K562 (cell line): ENCODE measurements around the gene NRSN2. TPM values are rescaled to one million over a fixed set of nuclear protein-coding genes. Genes with fewer than 3 reads are reported as not detected.
A peak's percentile ranks its signal among the peaks of the same experiment; 100 is the strongest.

Experiments used
- CCAR2 ChIP-seq: fragments of 200-400 bp; formaldehyde crosslinking; IDR thresholded peaks from 2 replicates; pipeline ENCODE4 v1.6.1; 2017; ENCODE audit warnings: mild to moderate bottlenecking, low read depth, low read length
- CHD4 ChIP-seq: fragments of 200-600 bp; sonication (generic); IDR thresholded peaks from 3 replicates; pipeline ENCODE4 v1.6.1; 2012; ENCODE audit warnings: low read depth, mild to moderate bottlenecking, mixed read lengths, low read length, inconsistent platforms; ENCODE audit not compliant: insufficient read depth, insufficient replicate concordance, poor library complexity, severe bottlenecking
- DMBX1 ChIP-seq: fragments of 250-450 bp; sonication (Bioruptor Pico); IDR thresholded peaks from 2 replicates; pipeline ENCODE4 v1.8.0; 2022; ENCODE audit warnings: inconsistent platforms, mild to moderate bottlenecking, moderate library complexity, borderline replicate concordance
- ERF ChIP-seq: fragments of 450-650 bp; formaldehyde crosslinking; IDR thresholded peaks from 2 replicates; pipeline ENCODE4 v1.4.0; 2020; ENCODE audit warnings: mild to moderate bottlenecking, mixed read lengths
- EZH2 ChIP-seq: IDR thresholded peaks from 2 replicates; pipeline ENCODE4 v1.6.1; 2012; ENCODE audit warnings: low read depth, mild to moderate bottlenecking, inconsistent platforms, low read length, borderline replicate concordance
- JUND ChIP-seq, 2 experiments: IDR thresholded peaks; 2 replicates in 1 of 2; 3 replicates in 1 of 2; pipeline ENCODE4 v1.6.1; 2011; ENCODE audit warnings: borderline replicate concordance in 2 of 2, low read depth in 2 of 2, low read length in 2 of 2, improper control_type of control experiment in 1 of 2, missing biosample characterization in 1 of 2, missing genetic modification characterization in 1 of 2, missing genetic modification reagents in 1 of 2
- MCM7 ChIP-seq, 2 experiments: fragments of 450-650 bp; IDR thresholded peaks; 2 replicates each; pipeline ENCODE4 v1.6.1; 2016 to 2018
- MECOM ChIP-seq: fragments of 250-450 bp; sonication (Bioruptor Pico); IDR thresholded peaks from 2 replicates; pipeline ENCODE4 v1.8.0; 2022; ENCODE audit warnings: inconsistent platforms
- NCOA6 ChIP-seq: fragments of 450-650 bp; IDR thresholded peaks from 2 replicates; pipeline ENCODE4 v1.6.1; 2017; ENCODE audit warnings: mild to moderate bottlenecking
- NUFIP1 ChIP-seq: fragments of 450-650 bp; IDR thresholded peaks from 2 replicates; pipeline ENCODE4 v1.6.1; 2018; ENCODE audit not compliant: partially characterized antibody
- SLC30A9 ChIP-seq: fragments of 250-450 bp; sonication (Bioruptor Pico); IDR thresholded peaks from 2 replicates; pipeline ENCODE4 v1.8.0; 2022; ENCODE audit warnings: mild to moderate bottlenecking, moderate library complexity
- SMC3 ChIP-seq: conservative IDR thresholded peaks from 2 replicates; pipeline ENCODE4 v1.6.1; 2011; ENCODE audit warnings: low read depth, low read length, improper control_type of control experiment; ENCODE audit not compliant: insufficient read depth
- SOX6 ChIP-seq: fragments of 450-650 bp; IDR thresholded peaks from 2 replicates; pipeline ENCODE4 v1.6.1; 2014; ENCODE audit warnings: mild to moderate bottlenecking
- SREBF2 ChIP-seq: sonication (generic); formaldehyde crosslinking; IDR thresholded peaks from 2 replicates; pipeline ENCODE4 v1.4.0; 2020; ENCODE audit warnings: mild to moderate bottlenecking, missing genetic modification reagents
- XRCC5 ChIP-seq: fragments of 200-400 bp; formaldehyde crosslinking; IDR thresholded peaks from 2 replicates; pipeline ENCODE4 v1.6.1; 2017; ENCODE audit warnings: low read depth, mild to moderate bottlenecking, low read length
- YBX1 ChIP-seq: fragments of 450-650 bp; IDR thresholded peaks from 2 replicates; pipeline ENCODE4 v1.7.1; 2016; ENCODE audit warnings: mild to moderate bottlenecking
- ZBTB1 ChIP-seq: sonication (generic); formaldehyde crosslinking; IDR thresholded peaks from 2 replicates; pipeline ENCODE4 v1.8.1; 2023; ENCODE audit warnings: missing genetic modification reagents, low read depth, mild to moderate bottlenecking, borderline replicate concordance
- ZFP91 ChIP-seq: sonication (generic); formaldehyde crosslinking; IDR thresholded peaks from 2 replicates; pipeline ENCODE4 v1.8.0; 2022; ENCODE audit warnings: mild to moderate bottlenecking, missing genetic modification reagents
- ZNF146 ChIP-seq: IDR thresholded peaks from one replicate; pipeline ENCODE4 v1.6.1; 2018; ENCODE audit warnings: missing compliant biosample characterization; ENCODE audit not compliant: unreplicated experiment
- ZNF830 ChIP-seq: fragments of 250-450 bp; sonication (Bioruptor Pico); IDR thresholded peaks from 2 replicates; pipeline ENCODE4 v1.5.0; 2021; ENCODE audit warnings: mild to moderate bottlenecking
- polyA plus RNA-seq, 8 experiments: library from polyadenylated mRNA; depleted of rRNA in 4 of 8; stranded (reverse) in 5 of 8; unstranded in 3 of 8; fragments of >200 nt; fragmentation: Nextera tagmentation in 2 of 8; fragmentation: Illumina TruSeq in 1 of 8; extraction: Ambion mirVana in 2 of 8; extraction: Trizol in 1 of 8; gene quantifications; 2 replicates each; pipeline versions ENCODE4 v1.2.1 to v1.2.3, GENCODE V29; 2011 to 2014; ENCODE audit warnings: inconsistent platforms in 1 of 8, missing spikeins in 1 of 8
- total RNA-seq, 7 experiments: library from RNA; depleted of rRNA in 6 of 7; stranded (reverse); fragments of >200 nt in 6 of 7; fragmentation: Illumina TruSeq in 2 of 7; extraction: Trizol in 2 of 7; gene quantifications; 2 replicates each; pipeline versions ENCODE4 v1.2.1 to v1.2.3, GENCODE V29; 2011 to 2021; ENCODE audit warnings: low replicate concordance in 1 of 7
- TF ChIP-seq, protein P1 (sequence below): fragments of 450-650 bp; IDR thresholded peaks from 2 replicates; pipeline ENCODE4 v1.7.1; 2018; ENCODE audit warnings: mild to moderate bottlenecking, low read depth; ENCODE audit not compliant: partially characterized antibody
- TF ChIP-seq, protein P2 (sequence below), 2 experiments: fragments of 450-650 bp in 1 of 2; sonication (generic) in 1 of 2; formaldehyde crosslinking in 1 of 2; IDR thresholded peaks in 1 of 2; conservative IDR thresholded peaks in 1 of 2; 2 replicates each; pipeline versions ENCODE4 v1.6.1 to v1.8.1; 2016 to 2023; ENCODE audit warnings: mild to moderate bottlenecking in 2 of 2, moderate library complexity in 2 of 2, inconsistent platforms in 1 of 2, missing genetic modification reagents in 1 of 2

The NRSN2 gene
- total and polyA plus RNA-seq, 9 of the 15 experiments (the other 6 are each of a cell fraction or from before 2014, with no cell fraction given) = 7.5 to 29.7 (median 11.1) TPM

DNA sequence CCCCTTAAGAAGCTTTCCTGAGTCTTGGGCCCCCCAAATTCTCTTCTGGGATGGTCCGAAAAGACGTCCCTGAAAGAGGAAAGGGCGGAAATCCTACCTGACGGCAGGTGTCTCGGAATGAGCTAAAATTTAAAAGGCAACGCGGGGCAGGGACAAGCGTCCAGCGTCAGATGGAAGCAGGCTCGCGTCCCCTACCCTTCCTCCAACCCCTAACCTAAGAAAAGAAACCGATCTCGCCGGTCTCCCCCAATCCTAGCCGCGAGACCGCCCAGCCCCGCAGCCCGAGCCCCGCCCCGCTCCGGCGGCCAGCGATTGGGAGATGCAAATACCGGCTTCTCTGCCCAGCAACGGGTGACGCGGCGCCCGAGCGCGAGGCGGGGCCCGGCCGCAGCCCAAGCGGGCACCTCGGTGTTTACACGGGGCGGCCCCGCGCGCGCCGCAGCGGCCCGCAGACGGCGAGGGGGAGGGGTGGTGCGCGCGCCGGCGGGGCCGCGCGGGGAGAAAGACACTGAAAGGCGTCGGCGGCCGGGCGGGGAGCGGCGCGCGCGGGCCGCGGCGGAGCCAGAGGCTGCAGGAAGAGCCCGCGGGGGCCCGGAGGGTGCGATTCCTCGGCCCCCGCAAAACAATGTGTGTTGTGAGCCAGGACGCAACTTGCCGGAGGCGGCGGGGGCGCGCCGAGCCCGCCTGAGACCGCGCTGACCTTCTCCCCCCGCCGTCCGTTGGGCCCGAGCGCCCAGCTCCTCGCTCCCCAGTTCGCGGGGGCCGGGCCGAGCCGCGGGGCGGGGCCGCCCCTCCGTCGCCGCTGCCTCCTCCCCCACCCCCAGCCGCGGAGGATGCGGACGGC, 21.6 kb upstream of the NRSN2 start, which contains the start of gene SOX12 (continued):
- TF ChIP-seq XRCC5 (no peak), ZNF146 (CRISPR knock-in tag) (no peak), NCOA6 (peak; percentile 56; the same call in 1 of the 2 replicates), CHD4 (no peak), MECOM (no peak), SOX6 (peak; percentile 44; the same call in 1 of the 2 replicates), CCAR2 (no peak), ZBTB1 (CRISPR knock-in tag) (no peak; the same call in 1 of the 2 replicates), DMBX1 (CRISPR knock-in tag) (no peak), SMC3 (no peak), SLC30A9 (no peak), SREBF2 (CRISPR knock-in tag) (no peak), NUFIP1 (no peak), YBX1 (no peak), MCM7 (IDR thresholded peaks at IDR 0.05) (no peak), ZNF830 (CRISPR knock-in tag) (no peak), ERF (0 out of 2 replicates have a peak, but pooled peaks have one; percentile 16), JUND (IDR thresholded peaks at IDR 0.05; ENCODE audit: borderline replicate concordance, low read depth, low read length) (no peak), JUND (tag; IDR thresholded peaks at IDR 0.05; ENCODE audit: borderline replicate concordance, low read depth, low read length) (no peak), EZH2 (no peak), ZFP91 (CRISPR knock-in tag) (no peak)
- TF ChIP-seq, protein P1, sequence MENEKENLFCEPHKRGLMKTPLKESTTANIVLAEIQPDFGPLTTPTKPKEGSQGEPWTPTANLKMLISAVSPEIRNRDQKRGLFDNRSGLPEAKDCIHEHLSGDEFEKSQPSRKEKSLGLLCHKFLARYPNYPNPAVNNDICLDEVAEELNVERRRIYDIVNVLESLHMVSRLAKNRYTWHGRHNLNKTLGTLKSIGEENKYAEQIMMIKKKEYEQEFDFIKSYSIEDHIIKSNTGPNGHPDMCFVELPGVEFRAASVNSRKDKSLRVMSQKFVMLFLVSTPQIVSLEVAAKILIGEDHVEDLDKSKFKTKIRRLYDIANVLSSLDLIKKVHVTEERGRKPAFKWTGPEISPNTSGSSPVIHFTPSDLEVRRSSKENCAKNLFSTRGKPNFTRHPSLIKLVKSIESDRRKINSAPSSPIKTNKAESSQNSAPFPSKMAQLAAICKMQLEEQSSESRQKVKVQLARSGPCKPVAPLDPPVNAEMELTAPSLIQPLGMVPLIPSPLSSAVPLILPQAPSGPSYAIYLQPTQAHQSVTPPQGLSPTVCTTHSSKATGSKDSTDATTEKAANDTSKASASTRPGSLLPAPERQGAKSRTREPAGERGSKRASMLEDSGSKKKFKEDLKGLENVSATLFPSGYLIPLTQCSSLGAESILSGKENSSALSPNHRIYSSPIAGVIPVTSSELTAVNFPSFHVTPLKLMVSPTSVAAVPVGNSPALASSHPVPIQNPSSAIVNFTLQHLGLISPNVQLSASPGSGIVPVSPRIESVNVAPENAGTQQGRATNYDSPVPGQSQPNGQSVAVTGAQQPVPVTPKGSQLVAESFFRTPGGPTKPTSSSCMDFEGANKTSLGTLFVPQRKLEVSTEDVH = no peak
- TF ChIP-seq, protein P2, sequence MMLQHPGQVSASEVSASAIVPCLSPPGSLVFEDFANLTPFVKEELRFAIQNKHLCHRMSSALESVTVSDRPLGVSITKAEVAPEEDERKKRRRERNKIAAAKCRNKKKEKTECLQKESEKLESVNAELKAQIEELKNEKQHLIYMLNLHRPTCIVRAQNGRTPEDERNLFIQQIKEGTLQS (IDR thresholded peaks at IDR 0.05) = no peak
- TF ChIP-seq, protein P2 (CRISPR knock-in tag; conservative IDR thresholded peaks at IDR 0.05) = no peak
